Right atrium auricular region (tissue), 2 donors: ENCODE measurements around the gene RCC2. TPM values are rescaled to one million over a fixed set of nuclear protein-coding genes. Genes with fewer than 3 reads are reported as not detected.

Experiments used
- DNase-seq: peaks from one replicate; pipeline ENCODE4 v3.0.0-alpha.2; 2019; ENCODE audit warnings: low spot score
- H3K27ac ChIP-seq, 2 donors: fragments of 200-600 bp; sonication (generic); 1 replicate in 1 of 2; 2 replicates in 1 of 2; pipeline ENCODE4 v1.5.1; 2016 to 2019
- H3K27me3 ChIP-seq, 2 donors: fragments of 200-600 bp; sonication (generic); one replicate each; pipeline versions ENCODE4 v1.5.1 to v1.6.0; 2017 to 2019
- H3K36me3 ChIP-seq: fragments of 200-600 bp; sonication (generic); one replicate; pipeline ENCODE4 v1.5.1; 2016
- H3K4me1 ChIP-seq, 2 donors: fragments of 200-600 bp; sonication (generic); one replicate each; pipeline versions ENCODE4 v1.5.1 to v1.6.0; 2017 to 2019
- H3K4me3 ChIP-seq, 2 donors: fragments of 200-600 bp; sonication (generic); 1 replicate in 1 of 2; 2 replicates in 1 of 2; pipeline ENCODE4 v1.5.1; 2017 to 2019; ENCODE audit warnings: mild to moderate bottlenecking in 1 of 2, moderate library complexity in 1 of 2
- H3K9me3 ChIP-seq, 2 donors: fragments of 200-600 bp; sonication (generic); one replicate each; pipeline ENCODE4 v1.5.1; 2019
- total RNA-seq, 2 donors: library from RNA; depleted of rRNA; stranded (reverse); fragments of >200 nt; gene quantifications; one replicate each; pipeline ENCODE4 v1.1.0, GENCODE V29; 2016
- TF ChIP-seq, protein P1 (sequence below), 2 donors: fragments of 200-600 bp; sonication (generic); IDR thresholded peaks; one replicate each; pipeline ENCODE4 v1.5.1; 2019; ENCODE audit warnings: antibody characterized with exemption in 2 of 2

The RCC2 gene
- total RNA-seq, 2 donors from 2014 or later = 9.1 to 11.2 TPM

DNA sequence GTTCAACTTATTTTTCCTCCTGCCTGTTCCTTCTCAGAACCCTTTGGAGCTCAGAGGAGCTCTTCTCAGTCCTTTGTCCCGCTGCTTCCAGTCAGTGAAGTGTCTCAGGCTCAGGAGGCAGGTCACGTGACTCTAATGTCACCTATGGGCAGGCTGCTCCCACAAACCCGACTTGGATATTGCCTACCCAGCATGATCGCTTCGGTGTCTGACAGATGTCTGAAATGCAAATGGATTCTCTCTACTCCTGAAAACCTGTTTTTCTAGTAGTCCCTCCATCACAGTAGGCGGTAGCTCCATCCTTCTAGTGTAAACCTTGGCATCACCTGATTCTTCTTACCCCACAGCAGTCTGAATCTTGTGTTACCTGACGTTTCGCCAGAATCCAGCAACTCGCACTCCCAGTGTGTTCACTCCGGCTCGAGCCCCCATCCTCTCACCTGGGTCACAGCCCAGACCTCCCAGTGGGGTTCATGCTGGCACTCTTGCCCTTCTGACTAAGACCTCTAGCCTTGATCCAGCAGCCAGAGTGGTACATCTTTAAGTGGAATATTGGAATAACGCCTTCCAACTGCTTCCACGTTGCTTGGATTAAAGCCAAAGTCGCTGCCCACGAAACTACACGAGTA, 62.0 kb downstream of the RCC2 start:
- no peaks in the 10 kb centered on the region for H3K36me3 ChIP-seq
- no peaks in the 10 kb centered on the region for H3K27me3 ChIP-seq
- H3K4me1 ChIP-seq = no peaks in the 10 kb centered on the region
- H3K9me3 ChIP-seq = no peaks in the 10 kb centered on the region
- TF ChIP-seq, protein P1, sequence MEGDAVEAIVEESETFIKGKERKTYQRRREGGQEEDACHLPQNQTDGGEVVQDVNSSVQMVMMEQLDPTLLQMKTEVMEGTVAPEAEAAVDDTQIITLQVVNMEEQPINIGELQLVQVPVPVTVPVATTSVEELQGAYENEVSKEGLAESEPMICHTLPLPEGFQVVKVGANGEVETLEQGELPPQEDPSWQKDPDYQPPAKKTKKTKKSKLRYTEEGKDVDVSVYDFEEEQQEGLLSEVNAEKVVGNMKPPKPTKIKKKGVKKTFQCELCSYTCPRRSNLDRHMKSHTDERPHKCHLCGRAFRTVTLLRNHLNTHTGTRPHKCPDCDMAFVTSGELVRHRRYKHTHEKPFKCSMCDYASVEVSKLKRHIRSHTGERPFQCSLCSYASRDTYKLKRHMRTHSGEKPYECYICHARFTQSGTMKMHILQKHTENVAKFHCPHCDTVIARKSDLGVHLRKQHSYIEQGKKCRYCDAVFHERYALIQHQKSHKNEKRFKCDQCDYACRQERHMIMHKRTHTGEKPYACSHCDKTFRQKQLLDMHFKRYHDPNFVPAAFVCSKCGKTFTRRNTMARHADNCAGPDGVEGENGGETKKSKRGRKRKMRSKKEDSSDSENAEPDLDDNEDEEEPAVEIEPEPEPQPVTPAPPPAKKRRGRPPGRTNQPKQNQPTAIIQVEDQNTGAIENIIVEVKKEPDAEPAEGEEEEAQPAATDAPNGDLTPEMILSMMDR (IDR thresholded peaks at IDR 0.05) = no peak
- H3K27ac ChIP-seq = no peak overlapping the region
- H3K4me3 ChIP-seq = no peak overlapping the region
- no peak for DNase-seq

DNA sequence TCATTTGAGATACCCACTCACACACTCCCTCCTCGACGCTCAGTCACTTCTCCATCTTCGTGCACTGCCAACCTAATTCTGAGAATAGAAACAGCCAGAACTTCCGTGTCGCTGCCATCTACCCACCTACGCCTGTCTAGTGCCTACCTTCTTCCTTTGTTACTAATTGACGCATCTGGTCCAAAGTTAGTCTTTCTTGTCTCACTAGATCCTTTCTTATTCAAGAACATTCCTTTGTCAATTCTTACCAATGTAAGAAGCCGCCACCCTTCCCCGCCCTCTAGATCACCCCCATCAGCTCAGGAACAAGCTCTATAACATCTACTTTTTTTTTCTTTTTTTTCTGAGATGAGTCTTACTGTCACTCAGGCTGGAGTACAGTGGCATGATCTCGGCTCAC, 63.8 kb downstream of the RCC2 start:
- no peaks in the 10 kb centered on the region for H3K27me3 ChIP-seq
- DNase-seq = no peak
- no peak overlapping the region for H3K4me3 ChIP-seq
- no peaks in the 10 kb centered on the region for H3K9me3 ChIP-seq
- no peaks in the 10 kb centered on the region for H3K36me3 ChIP-seq
- H3K4me1 ChIP-seq = no peaks in the 10 kb centered on the region
- H3K27ac ChIP-seq = no peak overlapping the region
- TF ChIP-seq, protein P1 (IDR thresholded peaks at IDR 0.05) = no peak

DNA sequence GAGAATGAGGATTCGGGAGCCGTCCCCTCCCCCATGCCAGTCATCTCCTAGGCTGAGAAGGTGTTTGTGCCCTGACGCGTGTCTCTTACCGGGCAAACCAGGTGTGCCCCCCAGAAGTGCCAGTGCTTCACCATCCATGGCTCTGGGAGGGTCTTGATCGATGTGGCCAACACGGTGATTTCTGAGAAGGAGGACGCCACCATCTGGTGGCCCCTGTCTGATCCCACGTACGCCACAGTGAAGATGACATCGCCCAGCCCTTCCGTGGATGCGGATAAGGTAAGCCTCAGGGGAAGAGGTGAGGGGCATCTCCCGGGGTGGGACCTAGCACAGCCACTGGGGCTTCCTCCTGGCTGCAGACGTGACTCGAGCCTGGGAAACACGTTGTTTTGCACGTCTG, 66.5 kb downstream of the RCC2 start:
- Histone ChIP-seq H3K9me3 (no peaks in the 10 kb centered on the region), H3K36me3 (no peaks in the 10 kb centered on the region)
- TF ChIP-seq, protein P1 (IDR thresholded peaks at IDR 0.05) = no peak

DNA sequence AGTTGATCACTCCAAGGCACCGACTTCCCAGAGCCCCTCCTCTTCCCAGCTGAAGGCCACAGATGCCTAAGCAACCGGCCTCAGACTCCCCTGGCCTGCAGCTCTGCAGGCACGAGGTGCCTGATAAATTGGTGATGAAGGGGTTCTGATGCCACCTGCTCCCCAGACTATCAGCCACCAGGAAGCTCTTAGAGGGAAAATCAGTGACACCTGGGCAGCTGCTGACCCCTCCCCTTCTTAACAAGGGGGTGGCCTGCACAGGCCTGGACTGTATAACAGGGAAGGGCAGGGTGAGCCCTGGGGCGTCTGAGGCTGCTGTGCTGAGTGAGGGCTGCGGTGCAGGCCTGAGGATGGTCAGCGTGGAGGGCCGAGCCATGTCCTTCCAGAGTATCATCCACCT, 67.6 kb downstream of the RCC2 start, which contains the start of gene PADI6:
PADI6 (plus strand) TSS at position 301 of the 400 bp plus-strand sequence; CDS start at position 351, 50 bp downstream.
- no peak within 1 kb of the TSS for H3K4me3 ChIP-seq

More for the DNA sequence above, 66.5 kb downstream of the RCC2 start:
- no peaks in the 10 kb centered on the region for H3K27me3 ChIP-seq
- no peak overlapping the region for H3K4me3 ChIP-seq
- no peak overlapping the region for H3K27ac ChIP-seq
- H3K4me1 ChIP-seq = no peaks in the 10 kb centered on the region
- DNase-seq = no peak

DNA sequence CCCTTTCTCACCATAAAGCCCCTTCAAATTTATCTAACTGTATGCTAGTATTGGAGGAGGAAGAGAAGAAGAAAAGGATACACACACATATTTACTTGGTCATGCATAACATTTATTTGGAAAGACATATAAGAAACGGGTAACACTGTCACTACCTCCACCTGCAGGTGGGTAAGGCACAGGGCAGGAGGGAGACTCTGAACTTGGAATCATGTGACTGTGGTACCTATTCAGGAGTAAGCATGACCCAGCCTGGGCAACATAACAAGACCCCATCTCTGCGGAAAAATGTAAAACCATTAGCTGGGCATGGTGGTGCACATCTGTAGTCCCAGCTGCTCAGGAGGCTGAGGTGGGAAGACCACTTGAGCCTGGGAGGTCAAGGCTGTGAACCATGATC, 68.9 kb downstream of the RCC2 start:
- no peaks in the 10 kb centered on the region for H3K27me3 ChIP-seq
- no peak for DNase-seq
- no peaks in the 10 kb centered on the region for H3K9me3 ChIP-seq
- no peak overlapping the region for H3K27ac ChIP-seq
- no peak overlapping the region for H3K4me3 ChIP-seq
- no peaks in the 10 kb centered on the region for H3K36me3 ChIP-seq
- no peaks in the 10 kb centered on the region for H3K4me1 ChIP-seq
- TF ChIP-seq, protein P1 (IDR thresholded peaks at IDR 0.05) = no peak

More for the DNA sequence above, 67.6 kb downstream of the RCC2 start, which contains the start of gene PADI6:
- Histone ChIP-seq H3K36me3 (no peaks in the 10 kb centered on the region), H3K27me3 (no peaks in the 10 kb centered on the region), H3K9me3 (no peaks in the 10 kb centered on the region), H3K4me1 (no peaks in the 10 kb centered on the region), H3K27ac (no peak within 1 kb of the TSS)
- no peak for DNase-seq
- TF ChIP-seq, protein P1 (IDR thresholded peaks at IDR 0.05) = no peak

DNA sequence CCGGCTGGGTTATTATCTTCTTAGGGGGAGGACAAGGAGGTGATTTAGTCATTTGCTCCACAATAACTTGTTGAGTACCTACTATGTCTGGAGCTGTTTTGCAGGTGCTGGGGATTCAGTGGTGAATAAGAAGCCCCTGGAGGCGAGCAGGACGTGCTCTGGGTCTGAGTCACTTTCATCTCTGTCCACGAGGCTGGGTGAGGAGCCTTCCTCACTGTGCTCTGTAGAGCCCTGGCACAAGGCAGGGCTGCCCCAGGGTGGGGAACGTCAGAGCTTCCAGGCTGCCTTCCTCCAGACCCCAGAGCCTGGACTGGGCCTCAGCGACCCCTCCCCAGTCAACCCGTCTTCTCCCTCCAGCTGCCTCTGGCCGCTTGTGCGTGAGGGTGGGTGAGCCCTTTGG, 70.0 kb downstream of the RCC2 start:
- H3K4me3 ChIP-seq = no peak overlapping the region
- H3K27me3 ChIP-seq = no peaks in the 10 kb centered on the region
- no peaks in the 10 kb centered on the region for H3K36me3 ChIP-seq
- peaks cover 0 to 1% of the 10 kb centered on the region in 2 donors for H3K9me3 ChIP-seq
- H3K4me1 ChIP-seq = no peaks in the 10 kb centered on the region
- H3K27ac ChIP-seq = no peak overlapping the region
- TF ChIP-seq, protein P1 (IDR thresholded peaks at IDR 0.05) = no peak
- no peak for DNase-seq
